GM12873 (cell line): ENCODE data around the gene CA7.

Source experiments
- TF ChIP-seq, protein P1 (sequence below): IDR thresholded peaks from 2 replicates; pipeline ENCODE4 v1.5.1; 2012; ENCODE audit warnings: low read depth, mild to moderate bottlenecking, moderate library complexity, low read length, control low read depth; ENCODE audit not compliant: insufficient read depth; ENCODE audit errors: missing control alignments

CA7 gene

DNA sequence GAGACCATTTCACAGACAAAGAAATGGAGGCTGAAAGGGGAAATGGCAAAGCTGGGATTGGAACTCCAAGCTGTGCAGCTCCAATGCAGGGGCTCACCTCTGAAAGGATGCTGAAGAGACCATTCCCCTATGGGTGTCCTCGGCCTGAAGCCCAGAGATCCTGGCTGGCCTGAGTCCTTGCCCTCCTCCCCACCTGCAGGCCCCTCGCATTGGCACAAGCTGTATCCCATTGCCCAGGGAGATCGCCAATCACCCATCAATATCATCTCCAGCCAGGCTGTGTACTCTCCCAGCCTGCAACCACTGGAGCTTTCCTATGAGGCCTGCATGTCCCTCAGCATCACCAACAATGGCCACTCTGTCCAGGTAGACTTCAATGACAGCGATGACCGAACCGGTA, 2.6 kb downstream of the CA7 start:
- TF ChIP-seq, protein P1, sequence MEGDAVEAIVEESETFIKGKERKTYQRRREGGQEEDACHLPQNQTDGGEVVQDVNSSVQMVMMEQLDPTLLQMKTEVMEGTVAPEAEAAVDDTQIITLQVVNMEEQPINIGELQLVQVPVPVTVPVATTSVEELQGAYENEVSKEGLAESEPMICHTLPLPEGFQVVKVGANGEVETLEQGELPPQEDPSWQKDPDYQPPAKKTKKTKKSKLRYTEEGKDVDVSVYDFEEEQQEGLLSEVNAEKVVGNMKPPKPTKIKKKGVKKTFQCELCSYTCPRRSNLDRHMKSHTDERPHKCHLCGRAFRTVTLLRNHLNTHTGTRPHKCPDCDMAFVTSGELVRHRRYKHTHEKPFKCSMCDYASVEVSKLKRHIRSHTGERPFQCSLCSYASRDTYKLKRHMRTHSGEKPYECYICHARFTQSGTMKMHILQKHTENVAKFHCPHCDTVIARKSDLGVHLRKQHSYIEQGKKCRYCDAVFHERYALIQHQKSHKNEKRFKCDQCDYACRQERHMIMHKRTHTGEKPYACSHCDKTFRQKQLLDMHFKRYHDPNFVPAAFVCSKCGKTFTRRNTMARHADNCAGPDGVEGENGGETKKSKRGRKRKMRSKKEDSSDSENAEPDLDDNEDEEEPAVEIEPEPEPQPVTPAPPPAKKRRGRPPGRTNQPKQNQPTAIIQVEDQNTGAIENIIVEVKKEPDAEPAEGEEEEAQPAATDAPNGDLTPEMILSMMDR = no peak

- TF ChIP-seq, protein P1 = no peak
Observed at GRCh38 chr16:66847533-66848067, 3.4 kb downstream of the CA7 start.

- TF ChIP-seq, protein P1 = no peak
Observed at GRCh38 chr16:66848172-66848571, 4.0 kb downstream of the CA7 start.

GRCh38 chr16:66849021-66849420, 4.8 kb downstream of the CA7 start:
- TF ChIP-seq, protein P1 = no peak

DNA sequence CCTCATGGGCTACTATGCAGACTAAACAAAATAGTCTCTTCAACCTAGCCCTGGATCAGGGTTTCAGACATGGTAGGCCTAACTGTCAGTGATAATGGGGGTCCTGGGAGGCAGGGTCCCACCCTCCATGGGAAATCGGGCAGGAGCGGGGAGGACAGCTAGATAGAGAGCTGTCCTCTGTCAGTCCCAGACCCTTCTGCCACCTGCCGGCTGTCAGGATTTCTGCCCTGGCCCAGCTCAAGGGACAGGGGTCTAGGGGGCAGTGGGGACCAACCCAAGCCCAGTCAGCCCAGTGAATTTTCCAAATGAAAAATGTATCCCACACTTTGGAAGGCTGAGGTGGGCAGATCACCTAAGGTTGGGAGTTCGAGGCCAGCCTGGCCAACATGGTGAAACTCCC, 5.3 kb downstream of the CA7 start:
- TF ChIP-seq, protein P1 = no peak

GRCh38 chr16:66850115-66850815, 6.1 kb downstream of the CA7 start:
- TF ChIP-seq, protein P1 = no peak

DNA sequence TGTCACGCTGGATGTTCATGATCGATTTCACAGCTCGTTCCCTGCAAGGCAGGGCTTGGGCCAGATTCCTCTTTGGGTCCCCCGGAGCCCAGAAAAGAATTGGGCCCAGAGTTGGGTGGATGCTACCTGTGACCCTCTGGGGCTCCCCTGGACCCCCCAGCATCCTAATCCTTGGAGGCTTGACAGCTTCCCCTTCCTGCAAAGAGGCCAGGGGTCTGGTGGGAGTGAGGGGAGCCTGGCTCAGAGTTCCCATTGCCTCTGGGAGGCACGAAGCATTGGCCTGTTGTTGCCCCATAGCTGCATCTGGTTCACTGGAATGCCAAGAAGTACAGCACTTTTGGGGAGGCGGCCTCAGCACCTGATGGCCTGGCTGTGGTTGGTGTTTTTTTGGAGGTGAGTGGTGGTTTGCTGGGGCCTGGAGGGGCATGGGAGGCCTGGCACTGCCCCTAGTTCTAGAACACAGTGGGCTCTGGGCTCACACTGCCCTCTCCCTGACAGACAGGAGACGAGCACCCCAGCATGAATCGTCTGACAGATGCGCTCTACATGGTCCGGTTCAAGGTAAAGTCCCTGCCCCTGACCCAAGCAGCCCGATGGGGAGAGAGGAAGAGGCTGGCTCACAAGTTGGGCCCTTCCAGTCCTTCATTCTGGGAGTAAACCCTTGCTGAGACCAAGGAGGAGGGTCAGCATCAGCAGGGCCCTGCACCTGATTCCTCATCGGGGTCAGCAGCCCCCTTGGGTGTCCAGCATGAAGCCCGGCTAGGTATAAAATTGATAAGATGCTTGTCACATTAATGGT, 7.2 kb downstream of the CA7 start:
- TF ChIP-seq, protein P1 = no peak
